HG03280 (cell line): ENCODE data around the gene JAZF1.
A peak's percentile ranks its signal among the peaks of the same experiment; 100 is the strongest.
"Not testable (repeated sequence)": the region's sequence is repeated elsewhere in the genome, so short reads cannot be mapped to it uniquely, and the experiment has no call there.

Experiments
- ATAC-seq: cut with Tn5 transposase; IDR thresholded peaks from one replicate; pipeline ENCODE4 v1.9.1; 2021; ENCODE audit warnings: mild to moderate bottlenecking, moderate library complexity; ENCODE audit not compliant: unreplicated experiment

Gene JAZF1

DNA sequence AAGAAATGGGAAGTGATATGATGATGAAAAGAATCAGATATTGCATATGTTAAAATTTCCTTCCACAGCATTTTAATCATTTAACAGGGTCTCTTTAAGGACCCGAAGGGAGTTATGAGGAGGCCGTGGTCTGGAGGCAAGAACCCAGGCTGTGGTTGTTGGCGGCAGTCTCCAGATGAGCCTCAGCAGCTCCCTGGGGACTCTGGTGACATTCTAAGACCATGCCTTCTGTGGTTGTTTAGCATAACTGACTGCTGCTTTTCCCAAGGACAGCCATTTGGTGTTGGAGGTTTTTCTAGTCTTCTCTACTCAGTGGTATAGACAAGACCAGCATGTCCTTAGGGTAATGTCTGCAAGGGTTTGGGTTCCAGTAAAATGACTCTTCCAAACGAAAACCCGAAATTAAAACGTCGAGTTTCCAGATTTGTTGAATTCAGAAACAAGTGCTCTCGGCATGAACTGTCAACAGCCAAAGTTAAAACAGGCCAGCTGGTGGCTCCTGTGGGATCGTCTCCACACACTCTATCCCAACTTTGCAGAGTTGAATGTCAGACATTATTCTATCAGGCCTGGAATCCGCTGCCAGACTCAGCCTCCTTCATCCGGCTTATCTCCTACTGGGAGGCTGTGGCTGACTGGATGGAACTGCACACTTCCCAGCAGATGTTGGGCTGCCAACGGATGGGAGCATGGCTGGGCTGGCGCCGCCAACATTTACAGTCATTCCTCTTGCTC is 257.5 kb downstream of the JAZF1 start:
- ATAC-seq = no peak

DNA sequence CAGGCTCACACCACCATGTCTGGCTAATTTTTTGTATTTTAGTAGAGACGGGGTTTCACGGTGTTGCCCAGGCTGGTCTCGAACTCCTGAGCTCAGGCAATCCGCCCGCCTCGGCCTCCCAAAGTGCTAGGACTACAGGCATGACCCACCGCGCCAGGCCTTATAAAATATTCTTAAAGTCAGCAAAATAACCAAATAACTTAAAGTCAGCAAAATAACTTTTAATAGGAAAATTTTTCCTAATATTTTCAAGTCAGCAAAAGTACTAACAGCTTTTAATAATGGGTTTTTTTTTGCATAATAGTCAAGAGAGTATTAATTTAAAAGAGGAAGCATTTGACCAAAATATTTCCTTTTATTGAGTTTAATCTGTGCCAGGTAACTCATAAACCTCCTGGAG is 258.2 kb downstream of the JAZF1 start:
- ATAC-seq = not testable (repeated sequence)

DNA sequence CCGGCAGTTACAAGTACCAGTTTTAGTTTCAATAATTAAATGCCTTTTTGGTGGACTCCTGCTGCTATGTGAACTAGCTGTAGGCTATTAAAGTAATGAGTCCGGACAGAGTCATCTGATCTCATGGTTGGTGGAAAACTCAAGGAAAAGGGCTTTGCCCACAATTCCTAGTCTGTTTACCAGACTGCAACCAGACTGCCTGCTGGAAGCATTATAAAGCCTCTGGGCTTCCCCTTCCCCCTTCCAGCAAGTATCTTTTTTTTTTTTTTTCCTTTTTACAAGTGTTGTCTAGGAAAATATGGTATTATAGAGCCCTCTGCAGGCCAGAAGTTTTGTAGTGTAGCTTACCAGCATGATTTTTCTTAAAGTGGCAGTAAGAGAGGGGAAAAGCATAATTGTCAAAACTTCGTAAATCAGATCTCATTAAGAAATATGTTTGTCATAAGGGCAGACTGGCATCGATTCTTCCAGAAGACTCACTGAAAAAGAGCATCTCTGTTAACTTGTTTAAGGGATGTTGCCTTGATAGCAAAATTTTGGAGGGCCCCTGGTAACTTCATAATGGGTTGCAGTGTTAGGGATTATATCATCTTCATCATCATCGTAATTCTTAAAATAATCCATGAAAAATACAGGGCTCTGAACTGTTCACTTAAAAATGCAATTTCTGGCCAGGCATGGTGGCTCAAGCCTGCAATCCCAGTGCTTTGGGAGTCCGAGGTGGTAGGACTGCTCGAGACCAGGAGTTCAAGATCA is 259.3 kb downstream of the JAZF1 start:
- ATAC-seq = no peak

DNA sequence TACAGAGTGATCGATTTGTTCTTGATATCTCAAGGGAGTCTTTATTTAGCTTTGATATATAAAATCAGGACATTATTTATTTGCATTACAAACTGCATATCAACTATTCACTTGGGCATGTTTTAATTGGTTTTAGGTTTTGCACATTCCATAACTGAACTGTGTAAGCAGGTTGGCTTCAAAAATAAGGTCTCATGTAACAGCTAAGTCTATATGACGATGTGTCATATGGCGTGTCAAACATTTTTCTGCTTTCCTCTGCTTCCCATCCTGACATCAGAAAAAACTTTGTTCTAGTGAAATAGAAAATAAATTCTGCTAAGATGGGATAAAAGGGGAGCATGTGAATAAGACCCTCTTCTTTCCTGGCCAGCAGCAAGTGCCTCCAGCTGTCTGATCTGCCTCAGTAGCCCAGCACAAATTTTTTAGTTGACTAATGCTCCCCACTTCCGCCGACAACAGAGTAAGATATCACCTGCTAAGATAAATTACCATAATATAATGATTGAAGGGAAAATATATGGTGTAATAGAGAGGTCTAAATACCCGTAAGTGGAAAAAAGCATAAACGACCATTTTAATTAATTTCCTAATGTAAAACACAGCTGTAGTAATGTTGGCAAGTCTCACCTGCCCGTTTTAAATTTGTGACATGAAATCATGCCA is 260.2 kb downstream of the JAZF1 start:
- no peak for ATAC-seq

DNA sequence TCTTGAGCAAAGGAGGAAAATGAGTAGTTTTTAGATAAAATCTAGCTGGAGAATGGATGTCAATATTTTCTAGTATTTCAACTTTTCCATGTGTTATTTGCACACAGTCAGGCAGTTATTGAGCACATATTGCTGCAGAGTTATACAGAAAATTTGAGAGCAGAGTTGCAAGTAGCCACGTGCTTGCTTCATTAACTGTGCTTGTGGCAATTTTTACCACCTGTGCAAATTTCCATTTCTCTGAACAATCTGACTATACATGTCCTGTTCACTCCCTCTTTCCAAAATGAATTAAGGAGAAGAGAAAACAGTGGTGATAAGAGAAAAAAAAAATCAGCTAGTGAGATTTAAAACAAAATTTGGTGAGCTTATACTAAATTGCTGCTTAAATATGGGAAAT is 262.1 kb downstream of the JAZF1 start:
- no peak for ATAC-seq

DNA sequence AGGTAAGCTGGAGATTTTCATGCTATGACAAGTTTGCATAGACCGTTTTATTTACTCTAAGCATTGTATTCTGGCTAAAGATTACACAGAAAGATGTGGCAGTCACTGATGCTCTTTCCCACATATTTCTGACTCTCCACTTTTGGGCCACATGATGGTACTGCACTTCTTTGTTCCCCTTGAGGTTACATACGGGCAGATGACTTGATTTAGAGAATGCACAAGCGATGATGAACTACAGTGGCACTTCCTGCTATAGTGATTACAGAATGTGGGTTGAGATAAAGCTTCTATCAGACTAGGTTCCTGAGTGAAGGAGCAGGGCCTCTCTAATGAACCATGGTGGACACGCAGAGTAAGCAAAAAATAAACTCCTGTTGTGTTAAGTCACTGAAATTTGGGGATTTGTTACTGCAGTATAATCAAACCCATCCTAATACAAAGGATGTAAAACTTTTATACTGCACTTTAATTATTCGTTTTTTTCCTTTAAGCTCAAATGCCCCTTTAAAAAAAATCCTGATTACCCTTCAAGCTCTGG is 262.8 kb downstream of the JAZF1 start:
- ATAC-seq = no peak

DNA sequence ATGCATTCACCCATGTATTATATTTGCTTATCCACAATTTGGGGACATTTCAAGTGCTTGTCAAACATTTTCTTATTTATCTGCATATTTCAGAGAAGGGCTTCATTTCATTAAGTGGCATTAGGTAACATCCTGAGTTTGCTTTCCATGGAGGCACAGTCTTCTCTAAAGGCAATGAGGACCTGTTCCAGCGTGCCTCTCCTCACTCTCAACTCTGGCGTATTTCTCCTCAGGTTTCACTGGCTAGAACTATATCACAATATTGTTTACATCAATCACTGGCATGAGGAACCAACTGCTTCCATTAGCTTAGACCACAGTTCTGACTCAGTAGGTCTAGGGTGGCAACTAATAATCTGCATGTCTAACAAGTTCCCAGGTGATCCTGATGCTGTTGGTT is 263.5 kb downstream of the JAZF1 start:
- ATAC-seq = no peak

DNA sequence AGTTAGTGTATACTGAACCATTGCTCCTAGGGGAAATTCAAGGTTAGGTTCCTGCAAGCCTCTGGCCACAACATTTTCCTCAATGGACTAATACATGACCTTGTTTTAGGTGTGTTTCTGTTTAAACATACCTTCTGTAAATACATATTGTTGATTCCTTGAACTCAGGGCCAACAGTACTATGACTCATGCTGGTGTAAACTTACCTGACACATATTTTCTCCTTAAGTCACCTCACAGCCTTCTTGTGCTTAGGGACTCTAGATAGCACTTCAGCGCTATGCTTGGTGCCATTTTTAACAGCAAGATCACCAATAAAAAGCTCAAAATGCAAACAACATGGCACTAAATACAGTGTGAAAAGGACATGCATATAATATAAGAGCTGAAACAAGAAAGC is 264.2 kb downstream of the JAZF1 start:
- no peak for ATAC-seq

DNA sequence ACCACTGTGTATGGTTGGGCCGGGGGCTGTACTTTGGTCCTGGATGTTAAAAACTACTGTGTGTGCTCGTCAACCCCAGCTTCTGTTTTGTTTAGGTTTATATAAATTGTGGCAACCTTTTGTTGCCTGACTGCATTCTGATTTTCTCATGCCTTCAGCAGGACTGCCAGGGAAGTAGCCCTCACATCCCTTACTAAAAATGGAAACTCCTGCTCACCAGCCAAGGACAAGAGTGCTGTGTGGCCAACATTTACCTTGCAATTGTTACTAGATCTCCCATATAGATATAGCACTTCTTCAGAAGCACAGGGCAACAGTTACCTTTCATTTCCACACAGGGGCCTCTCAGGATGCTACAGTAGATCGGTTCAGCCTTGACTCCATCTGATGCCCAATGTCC is 266.2 kb downstream of the JAZF1 start:
- ATAC-seq = no peak

DNA sequence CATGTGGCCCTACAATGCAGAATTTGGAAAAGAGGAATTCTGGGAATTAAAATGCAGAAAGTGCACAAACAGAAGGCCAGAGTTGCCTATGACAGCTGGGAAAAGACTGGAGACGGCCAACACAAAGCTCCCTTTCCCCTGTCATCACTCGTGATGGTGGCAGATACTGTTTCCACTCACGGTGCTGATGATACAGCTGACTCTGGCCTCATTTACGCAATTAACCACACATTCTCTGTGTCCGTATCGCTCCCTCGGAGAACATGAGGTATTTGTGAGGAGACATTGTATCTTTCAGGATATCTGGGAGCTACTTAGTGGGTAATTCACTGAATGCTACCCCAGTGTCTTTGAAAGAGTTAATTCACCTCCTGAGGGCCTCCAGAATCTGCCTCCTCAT is 267.8 kb downstream of the JAZF1 start:
- no peak for ATAC-seq

DNA sequence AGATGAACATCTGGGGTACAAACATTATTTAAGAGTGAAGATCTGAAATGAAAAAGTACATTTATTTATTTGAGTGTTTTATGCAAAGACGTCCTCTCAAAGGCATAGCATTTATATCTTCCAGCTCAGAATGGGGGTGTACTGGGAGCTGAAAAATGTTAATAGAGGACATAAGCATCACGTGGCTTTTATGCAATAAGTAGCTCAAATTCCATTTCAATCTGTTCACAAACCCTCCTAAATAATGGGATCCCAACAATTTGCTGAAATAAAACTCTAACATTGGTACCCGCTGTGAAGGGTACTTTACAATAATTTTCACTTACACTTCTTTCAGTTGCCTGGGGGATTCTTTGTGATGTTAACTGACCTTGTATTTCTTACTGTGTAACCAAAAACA is 268.7 kb downstream of the JAZF1 start:
- ATAC-seq = no peak

DNA sequence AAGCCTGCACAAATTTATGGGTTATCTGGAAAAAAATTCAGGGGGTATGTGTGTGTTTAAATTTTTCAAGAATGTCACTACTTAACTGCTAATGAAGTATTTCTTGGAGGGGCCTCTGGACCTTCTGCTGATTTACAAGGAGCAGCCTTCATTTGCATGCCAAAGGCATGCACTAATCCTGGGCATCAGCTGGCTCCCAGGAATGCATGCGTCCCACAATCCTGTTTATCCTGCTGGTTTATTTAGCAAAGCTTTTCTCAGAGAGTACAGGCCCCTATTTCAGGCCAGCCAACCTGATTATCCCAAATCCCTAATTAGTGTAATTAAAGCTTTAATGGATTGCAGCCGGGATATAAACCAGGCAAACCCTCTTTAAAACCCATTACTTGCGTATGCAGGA is 270.3 kb downstream of the JAZF1 start:
- ATAC-seq = no peak

DNA sequence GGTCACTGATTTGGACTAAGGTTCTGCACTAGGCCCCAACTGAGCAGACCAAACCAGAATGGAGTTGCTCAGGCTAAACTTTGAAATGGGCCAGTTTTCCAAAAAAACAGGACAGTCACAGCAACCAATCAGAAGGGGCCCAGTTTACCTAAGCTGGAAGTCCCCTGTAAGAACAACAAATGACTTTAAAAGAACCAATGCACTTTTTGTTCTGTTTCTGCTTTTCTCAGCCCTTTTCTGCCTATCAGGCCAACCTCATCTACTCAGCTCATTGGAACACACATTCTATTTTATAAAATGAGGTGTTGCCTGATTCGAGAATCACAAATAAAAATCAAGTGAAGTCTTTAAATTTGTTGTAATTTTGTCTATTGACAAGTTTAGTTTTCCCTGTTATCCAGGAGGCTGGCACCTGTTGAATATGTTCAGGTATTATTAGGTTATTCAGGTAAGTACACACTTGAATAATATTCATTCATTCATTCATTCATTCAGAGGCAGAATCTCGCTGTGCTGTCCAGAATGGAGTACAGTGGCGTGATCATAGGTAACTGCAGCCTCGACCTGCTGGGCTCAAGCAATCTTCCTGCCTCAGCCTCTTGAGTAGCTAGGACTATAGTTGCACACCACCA is 271.9 kb downstream of the JAZF1 start:
- ATAC-seq = no peak

DNA sequence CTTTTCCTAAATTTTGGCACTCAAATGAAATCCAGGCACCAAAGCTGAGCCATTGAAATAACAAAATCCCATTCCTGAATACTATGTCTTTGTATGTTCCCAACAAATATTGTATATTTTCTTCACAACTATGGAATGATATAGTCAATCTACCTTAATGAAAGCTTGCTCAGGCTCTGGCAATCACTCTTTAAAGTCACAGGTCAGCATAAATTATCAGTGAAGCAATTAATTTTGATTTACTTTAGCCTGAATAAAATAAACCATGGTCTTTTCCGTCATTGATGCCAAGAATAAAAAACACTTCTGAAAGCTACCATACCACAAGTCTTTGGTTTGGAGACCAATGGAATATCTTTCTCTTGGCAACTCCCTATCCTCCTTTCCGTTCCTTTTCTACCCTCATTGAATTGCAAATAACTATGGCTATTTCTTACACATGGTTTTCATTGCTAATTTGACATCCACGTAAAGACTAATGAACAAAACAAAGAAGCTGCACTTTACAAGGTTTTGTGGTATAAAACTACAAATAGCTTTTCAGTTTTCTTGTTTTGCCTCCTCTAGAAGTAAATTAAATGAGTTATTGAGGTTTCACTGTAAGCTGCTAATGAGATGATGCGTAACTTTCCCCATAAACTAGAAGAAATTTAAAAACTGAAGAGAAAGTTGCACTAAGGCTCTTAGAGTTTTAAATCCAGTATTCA is 274.1 kb downstream of the JAZF1 start:
- no peak for ATAC-seq

DNA sequence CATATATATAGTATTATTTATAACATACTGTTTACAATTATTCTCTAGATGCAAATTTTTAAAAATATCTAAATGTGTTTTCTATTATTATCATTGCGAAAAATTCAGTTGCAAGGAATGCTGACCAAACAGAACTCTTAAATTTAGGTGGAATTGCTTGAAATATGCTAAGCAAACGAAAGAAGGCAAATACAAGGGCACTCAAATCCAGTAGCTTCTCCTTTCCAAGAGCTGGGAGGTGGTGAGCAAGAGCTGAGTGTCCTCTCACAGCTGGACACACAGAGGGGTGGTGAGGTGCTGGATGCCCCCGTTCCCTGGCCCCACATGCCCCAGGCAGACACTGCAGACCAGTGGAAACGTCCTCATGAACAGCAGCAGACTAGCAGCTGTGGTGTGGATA is 274.6 kb downstream of the JAZF1 start:
- no peak for ATAC-seq

DNA sequence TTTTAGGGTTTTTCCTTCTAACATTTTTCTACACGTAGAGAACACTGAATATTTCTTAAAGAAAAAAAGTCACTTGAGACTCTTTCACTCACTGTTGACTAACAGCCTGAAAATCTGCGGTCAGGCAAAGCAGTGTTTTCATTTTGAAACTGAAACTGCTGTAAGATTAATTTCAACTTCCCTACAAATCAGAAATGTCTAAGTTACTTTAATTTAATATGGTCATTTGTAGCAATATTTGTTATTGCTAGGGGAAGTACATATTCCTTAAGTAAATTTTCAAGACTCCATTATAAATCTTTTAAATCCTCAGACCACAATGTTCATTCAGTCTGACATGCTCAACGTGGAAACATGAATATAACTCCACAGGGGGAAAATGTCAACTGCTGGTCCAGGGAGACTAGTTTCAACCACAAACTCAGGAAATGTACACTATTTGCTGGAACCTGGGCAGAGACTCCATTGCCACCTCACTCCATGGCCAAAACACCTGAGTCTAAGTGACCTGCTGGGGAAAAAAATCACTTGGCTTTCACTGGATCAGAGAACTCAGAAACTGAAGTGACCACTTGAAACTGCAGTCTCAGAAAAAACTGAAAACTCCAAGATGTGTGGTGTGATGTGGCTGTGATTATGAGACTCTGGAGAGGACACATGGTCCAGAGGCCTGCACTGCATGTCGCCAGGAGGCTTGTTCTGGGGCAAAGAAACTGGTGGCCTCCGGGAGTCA is 279.4 kb downstream of the JAZF1 start:
- peak; percentile 79 for ATAC-seq

DNA sequence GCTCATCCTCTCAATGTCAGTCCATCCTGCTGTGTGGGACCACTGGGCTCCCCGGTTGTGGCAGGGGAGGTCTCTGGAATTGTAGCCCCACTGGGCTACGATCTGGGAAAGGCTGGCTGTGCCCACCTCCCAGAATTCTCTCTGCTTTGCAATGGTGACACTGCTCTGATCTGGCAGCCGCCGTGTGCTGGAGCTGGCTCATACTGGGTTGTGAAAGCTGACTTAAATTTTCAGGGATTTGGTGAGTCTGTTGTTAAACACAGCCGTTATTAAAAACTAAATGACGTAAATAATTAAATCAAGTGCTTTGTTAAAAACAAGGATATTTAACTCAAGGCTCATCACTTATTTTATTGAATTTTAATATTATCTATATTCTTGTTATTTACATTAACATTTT is 280.6 kb downstream of the JAZF1 start:
- no peak for ATAC-seq

DNA sequence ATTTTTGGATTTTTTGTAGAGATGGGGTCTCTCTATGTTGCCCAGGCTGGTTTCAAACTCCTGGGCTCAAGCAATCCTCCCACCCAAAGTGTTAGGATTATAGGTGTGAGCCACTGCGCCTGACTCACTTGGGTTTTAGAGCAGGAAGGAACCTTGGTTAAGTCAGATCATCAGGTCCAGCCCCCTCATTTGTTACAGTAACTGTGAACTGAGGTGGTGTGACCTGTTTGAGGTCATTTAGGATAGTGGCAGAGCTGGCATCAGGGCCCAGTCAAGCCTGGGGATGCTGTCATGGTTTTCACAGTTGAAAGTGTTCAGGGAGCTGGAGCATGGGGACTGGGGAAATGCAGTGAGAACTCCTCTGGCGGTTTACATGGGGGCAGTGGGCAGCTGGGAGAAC is 281.0 kb downstream of the JAZF1 start:
- ATAC-seq = no peak

DNA sequence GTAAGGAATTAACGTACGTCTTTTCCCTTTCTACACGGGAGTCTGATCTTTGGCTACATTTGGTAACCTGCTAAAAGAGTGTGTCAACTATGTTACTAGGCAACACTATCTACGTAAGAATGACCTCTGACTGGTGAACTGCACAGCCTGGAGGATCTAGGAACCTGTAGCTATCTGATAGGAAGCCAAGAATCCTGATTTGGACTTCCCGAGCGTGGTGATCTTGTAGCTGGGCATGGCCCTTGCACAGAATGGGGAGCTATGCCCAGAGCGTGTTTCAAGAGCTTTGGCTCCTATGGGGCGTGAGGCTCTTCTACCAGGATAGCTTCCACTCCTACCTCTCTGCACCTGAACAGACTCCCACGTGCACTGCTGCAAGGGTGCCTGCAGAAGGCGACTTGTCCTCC is 283.2 kb downstream of the JAZF1 start:
- ATAC-seq = no peak

DNA sequence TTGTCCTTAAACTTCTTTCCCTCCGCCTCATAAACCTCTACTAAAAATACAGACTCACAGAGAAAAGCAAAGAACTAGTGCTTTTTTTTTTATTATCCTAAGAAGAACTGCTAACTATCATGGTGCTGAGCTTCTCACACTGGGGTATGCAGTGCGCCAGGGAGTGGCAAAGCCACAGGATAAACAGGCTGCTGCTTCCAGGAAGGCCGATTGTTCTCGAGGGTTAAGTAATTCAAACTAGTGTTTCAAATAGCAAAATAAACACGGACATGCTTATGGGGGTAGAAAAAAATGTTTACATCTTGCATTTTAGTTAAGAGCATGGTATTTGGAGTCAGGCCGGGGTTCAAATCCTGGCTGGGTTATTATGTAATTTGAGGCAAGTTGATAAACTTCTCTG is 283.6 kb downstream of the JAZF1 start:
- ATAC-seq = no peak
